GM04503 (cell line): ENCODE measurements around the gene RASSF1.

Experiments used
- DNase-seq: peaks from one replicate; pipeline ENCODE4 v3.0.0-alpha.2; 2012; ENCODE audit warnings: low read depth

Gene RASSF1

DNA sequence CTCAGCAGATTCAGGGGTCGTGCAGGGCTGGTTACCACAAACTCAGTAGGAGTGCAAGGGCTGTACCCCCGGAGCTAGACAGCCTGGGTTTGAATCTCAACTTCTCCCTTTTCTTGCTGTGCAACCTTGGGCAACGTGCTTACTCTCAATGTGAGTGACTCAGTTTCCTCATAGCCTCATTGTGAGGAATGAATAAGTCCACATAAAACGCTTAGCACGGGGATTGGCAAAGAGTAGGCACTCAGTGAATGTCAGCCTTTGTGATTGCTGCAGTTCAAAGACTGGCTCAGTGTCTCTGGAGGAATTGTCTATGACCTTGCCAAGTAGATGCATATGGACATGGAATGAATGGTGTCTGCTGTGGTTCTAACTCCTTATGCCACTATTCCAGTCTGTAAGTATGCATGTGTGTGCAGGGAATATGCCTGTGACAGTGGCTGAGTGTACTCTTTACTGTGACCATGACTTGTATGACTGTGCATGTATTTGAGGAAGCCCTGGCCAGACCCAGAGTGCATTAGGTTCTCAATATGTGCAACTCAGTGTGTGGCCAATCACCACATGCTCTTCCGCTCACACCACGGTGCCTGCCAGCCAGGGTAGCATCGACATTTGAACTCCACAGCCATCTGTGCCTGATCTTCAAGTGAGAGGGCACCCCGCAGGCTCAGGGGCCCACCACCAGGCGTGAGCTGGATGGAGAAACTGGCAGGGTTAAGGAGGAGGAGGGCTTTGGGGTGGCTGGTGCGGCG lies 40.5 kb downstream of the RASSF1 start:
- DNase-seq, result peak; percentile 43

- no peak for DNase-seq
Measured at GRCh38 chr3:50299638-50299928, 41.1 kb downstream of the RASSF1 start.

- peak; percentile 90 for DNase-seq
Measured at GRCh38 chr3:50298836-50299637, 41.6 kb downstream of the RASSF1 start, which contains the start of the genes HYAL3 and NAA80. TSS of gene HYAL3 (minus strand) at chr3:50299405. CDS start at chr3:50295602, 3,803 bp downstream. TSS of gene NAA80 (minus strand) at chr3:50299405. CDS start at chr3:50297463, 1,942 bp downstream.

DNA sequence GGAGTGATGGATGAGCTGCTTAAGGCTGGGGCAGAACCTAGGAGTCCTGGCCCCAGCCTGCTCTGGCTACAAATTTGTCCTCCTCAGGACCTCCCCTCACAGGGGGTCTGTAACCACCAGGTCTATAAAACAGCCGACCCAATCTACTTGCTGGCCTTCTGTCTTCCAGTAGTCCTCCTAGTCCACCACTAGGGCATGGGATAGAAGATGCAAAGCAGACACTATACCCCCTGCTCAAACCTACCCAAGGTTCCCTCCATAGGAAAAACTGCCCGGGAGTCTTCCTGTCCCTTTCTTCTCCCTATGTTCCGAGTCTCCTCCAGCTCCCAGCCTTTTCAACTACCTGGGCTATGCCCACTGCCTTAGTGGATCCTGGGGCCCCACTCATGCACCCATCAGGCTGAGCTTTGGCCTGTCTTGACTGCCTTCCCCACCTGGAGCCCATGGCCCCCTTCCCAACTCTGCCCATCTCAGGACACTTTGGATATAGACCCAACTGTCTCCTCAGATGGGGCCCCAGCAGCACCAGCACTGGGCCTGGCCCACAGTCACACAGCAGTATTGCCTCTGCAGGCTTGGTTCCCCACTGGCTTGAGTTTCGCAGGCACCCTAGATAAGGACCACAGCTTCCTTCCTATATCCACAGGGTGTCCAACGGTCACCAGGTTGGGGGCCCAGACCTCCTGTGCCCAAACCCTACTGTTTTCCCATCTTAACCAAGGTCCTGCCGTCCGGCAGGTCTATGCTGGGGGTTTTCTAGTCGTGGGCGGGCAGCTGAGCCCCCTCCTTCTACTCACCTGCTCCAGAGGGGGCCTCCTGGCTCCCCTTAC lies 42.5 kb downstream of the RASSF1 start:
- DNase-seq, result no peak

- DNase-seq, result no peak
Measured at GRCh38 chr3:50297384-50297775, 43.3 kb downstream of the RASSF1 start.

DNA sequence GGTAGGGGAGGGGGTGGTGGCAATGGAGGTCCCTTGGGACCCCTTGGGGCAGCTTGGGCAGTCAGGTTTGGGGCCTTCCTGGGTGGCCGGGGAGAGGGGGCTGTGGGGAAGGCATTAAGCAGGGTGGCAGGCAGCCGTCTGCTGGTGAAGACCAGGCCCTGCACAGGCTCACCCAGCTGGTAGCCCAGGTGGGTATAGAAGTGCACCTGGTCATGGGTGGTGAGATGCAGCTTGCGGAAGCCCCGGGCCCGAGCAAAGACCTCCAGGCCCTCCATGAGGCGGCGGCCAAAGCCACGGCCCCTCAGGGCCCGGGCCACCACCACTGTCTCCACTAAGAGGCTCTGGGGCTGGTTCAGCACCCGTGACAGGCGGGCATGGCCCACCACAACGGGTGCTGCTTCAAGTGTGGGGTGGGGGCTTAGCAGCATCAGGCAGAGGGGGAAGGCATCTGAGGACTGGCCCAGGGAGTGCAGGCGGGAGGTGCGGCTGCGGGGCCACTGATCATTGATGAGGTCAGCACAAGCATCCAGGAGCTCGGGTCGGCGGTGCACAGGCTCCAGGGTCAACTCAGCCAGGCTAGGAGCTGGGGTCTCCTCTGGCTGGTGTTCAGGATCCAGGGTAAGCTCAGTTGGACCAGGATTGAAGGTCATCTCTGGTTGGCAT lies 43.8 kb downstream of the RASSF1 start:
- DNase-seq, result no peak

- no peak for DNase-seq
Measured at GRCh38 chr3:50295553-50296431, 44.8 kb downstream of the RASSF1 start.

GRCh38 chr3:50294492-50295403 lies 45.9 kb downstream of the RASSF1 start:
- DNase-seq, result no peak

DNA sequence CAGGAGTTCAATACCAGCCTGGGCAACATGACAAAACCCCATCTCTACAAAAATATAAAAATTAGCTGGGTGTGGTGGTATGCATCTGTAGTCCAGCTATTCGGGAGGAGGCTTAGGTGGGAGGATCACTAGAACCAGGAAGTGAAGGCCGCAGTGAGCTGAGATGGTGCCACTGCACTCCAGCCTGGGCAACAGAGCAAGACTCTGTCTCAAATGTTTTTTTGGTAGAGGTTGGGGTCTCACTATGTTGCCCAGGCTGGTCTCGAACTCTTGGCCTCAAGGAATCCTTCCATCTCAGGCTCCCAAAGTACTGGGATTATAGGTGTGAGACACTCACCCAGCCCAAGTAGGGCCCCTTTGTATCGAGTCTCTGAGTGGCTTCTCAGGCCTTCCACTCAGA lies 46.5 kb downstream of the RASSF1 start:
- DNase-seq, result no peak

DNA sequence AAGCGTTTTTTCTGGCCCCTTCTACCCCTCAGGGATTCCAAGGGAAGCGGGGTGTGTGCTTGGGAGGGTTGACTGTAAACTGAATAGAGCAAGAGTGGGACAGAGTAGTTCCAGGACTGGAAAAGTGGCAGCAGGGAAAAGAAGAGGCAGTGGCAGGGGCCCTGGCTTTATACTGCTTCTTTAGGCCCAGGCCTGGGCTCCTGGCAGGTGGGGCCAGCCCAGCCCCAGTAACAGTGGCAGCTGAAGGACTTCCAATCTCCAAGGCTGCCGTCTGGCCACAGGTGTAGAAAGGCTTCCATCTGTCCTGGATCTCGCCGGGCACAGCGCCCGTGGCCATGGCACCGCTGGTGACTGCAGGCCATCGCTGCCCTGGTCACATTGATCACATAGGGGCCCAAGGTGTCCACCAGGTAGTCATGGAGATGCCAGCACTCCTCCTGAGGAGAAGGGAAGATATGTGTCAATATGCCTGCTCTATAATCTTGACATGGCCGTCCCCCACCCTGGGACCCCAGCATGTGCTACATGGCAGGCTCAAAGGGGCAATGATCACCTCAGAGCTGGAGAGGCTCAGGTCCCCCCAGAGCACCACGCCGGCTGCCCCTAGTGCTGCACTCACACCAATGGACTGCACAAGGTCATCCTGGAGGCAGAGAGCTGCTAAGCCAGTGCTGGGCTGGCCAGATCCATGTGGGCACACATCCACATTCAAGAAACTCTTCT lies 47.4 kb downstream of the RASSF1 start:
- DNase-seq, result no peak

GRCh38 chr3:50292159-50293078 lies 48.2 kb downstream of the RASSF1 start, which contains the start of gene IFRD2:
TSS of gene IFRD2 (minus strand) at chr3:50292429. CDS start at chr3:50292274, 155 bp downstream.
- DNase-seq, result peak; percentile 89

DNA sequence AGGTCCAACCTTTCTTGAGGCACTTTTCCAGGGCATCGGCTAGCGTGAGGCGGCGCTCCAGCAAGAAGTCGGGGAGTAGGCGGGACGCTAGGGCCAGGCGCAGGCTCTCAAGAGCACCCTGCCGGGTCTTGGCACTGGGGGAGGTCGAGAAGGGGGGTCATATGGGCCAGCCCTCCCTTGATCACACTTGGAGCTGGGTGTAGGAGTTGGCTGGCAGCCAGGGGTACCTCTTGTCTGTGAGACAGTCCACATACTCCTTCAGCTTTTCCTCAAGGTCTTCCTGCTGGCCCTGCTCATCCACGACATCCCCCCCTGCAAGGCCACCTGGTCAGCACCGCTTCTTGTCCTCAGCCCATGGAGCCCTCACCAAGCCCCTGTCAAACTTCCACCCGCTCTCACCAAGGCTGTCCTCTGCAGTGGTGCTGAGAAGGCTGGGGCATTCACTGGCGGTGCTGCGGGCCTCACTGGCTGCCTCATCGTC lies 50.4 kb downstream of the RASSF1 start:
- DNase-seq, result no peak

DNA sequence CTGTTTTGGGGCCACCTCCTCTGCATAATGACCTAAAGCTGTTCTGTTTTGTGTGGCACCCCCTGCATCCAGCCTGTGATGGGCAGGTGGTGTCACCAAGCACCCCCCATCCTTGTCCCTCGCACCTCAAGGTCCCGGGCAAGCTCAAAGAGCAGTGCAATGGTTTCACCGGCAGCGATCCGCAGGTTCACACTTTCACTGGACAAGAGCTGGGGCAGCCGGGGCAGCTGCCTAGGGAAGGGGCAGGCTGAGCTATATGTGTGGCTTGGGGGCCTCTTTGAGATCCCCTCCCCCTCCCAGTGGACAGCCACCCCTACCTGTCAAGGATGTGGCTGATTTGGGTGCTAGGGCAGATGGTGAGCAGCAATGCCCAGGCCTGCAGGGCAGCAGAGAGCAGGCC lies 51.5 kb downstream of the RASSF1 start:
- no peak for DNase-seq

- no peak for DNase-seq
Measured at GRCh38 chr3:50288387-50289007, 52.1 kb downstream of the RASSF1 start.

- DNase-seq, result no peak
Measured at GRCh38 chr3:50287262-50287661, 53.4 kb downstream of the RASSF1 start.

- no peak for DNase-seq
Measured at GRCh38 chr3:50286322-50287227, 54.1 kb downstream of the RASSF1 start.
